Right kidney (tissue), 1 donor: ENCODE results near the gene OXCT1.
"Not testable (repeated sequence)": the region's sequence is repeated elsewhere in the genome, so short reads cannot be mapped to it uniquely, and the experiment has no call there.

ENCODE experiments used
- DNase-seq: peaks from one replicate; pipeline ENCODE4 v3.0.0-alpha.2; 2016

OXCT1 gene

GRCh38 chr5:41721516-41721915, 148.7 kb downstream of the OXCT1 start:
- DNase-seq: no peak

GRCh38 chr5:41716382-41716781, 153.8 kb downstream of the OXCT1 start:
- DNase-seq: no peak

- DNase-seq: not testable (repeated sequence)
These were observed 155.8 kb downstream of the OXCT1 start for GRCh38 chr5:41714446-41714845.

GRCh38 chr5:41708604-41708940, 161.7 kb downstream of the OXCT1 start:
- DNase-seq: no peak

- no peak for DNase-seq
These were observed 162.2 kb downstream of the OXCT1 start for GRCh38 chr5:41707853-41708603.

- DNase-seq: no peak
These were observed 174.2 kb downstream of the OXCT1 start for GRCh38 chr5:41695920-41696582.

GRCh38 chr5:41686767-41687166, 183.5 kb downstream of the OXCT1 start:
- no peak for DNase-seq

GRCh38 chr5:41686191-41686590, 184.0 kb downstream of the OXCT1 start:
- DNase-seq: no peak

- no peak for DNase-seq
These were observed 187.0 kb downstream of the OXCT1 start for GRCh38 chr5:41683181-41683580.

GRCh38 chr5:41682641-41683040, 187.6 kb downstream of the OXCT1 start:
- no peak for DNase-seq

GRCh38 chr5:41681840-41682239, 188.4 kb downstream of the OXCT1 start:
- no peak for DNase-seq
